GM13977 (cell line): ENCODE results near the gene SRPK3.

Experiments used
- DNase-seq: peaks from one replicate; pipeline ENCODE4 v3.0.0; 2012; ENCODE audit warnings: low spot score
- in situ Hi-C: fragments of 300-500 bp; cut with MboI; formaldehyde crosslinking; loops from one replicate; pipeline ENCODE4 v1.12.0; 2022; ENCODE audit warnings: low sequenced_read_pairs, low pct_unique_long_range_greater_than_20kb, mixed read lengths, inconsistent platforms; ENCODE audit not compliant: unreplicated experiment
- TF ChIP-seq, protein P1 (sequence below): IDR thresholded peaks from 2 replicates; pipeline ENCODE4 v1.5.1; 2012; ENCODE audit warnings: mild to moderate bottlenecking, control low read depth; ENCODE audit not compliant: insufficient read depth; ENCODE audit errors: extremely low read depth, missing control alignments

The SRPK3 gene

DNA sequence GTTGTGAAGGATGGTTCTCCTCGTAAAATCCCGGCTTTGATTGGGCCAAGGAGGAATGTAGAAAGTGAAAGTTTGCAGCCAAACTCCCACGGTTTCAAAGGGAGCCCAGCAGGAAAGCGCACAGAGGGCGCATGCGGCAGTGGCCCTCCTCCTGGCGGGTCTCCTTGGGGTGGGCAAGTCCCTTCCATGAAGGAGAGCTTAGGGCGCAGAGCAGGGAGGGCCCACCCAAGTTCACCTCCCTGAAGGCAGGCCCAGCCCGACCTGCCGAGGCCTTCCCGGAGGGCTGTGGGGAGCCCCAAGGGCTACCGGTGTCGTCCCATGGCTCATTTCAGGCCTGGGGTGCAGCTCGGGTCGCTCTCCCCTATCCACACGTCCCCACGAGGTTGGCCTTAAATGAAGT is 47.5 kb downstream of the SRPK3 start:
- in situ Hi-C loops: no loop called here
- TF ChIP-seq, protein P1, sequence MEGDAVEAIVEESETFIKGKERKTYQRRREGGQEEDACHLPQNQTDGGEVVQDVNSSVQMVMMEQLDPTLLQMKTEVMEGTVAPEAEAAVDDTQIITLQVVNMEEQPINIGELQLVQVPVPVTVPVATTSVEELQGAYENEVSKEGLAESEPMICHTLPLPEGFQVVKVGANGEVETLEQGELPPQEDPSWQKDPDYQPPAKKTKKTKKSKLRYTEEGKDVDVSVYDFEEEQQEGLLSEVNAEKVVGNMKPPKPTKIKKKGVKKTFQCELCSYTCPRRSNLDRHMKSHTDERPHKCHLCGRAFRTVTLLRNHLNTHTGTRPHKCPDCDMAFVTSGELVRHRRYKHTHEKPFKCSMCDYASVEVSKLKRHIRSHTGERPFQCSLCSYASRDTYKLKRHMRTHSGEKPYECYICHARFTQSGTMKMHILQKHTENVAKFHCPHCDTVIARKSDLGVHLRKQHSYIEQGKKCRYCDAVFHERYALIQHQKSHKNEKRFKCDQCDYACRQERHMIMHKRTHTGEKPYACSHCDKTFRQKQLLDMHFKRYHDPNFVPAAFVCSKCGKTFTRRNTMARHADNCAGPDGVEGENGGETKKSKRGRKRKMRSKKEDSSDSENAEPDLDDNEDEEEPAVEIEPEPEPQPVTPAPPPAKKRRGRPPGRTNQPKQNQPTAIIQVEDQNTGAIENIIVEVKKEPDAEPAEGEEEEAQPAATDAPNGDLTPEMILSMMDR: no peak
- peak; percentile 22 for DNase-seq

GRCh38 chrX:153828723-153829548 is 48.1 kb downstream of the SRPK3 start:
- DNase-seq: peak; percentile 19
- TF ChIP-seq, protein P1: no peak
- in situ Hi-C loops: no loop called here

GRCh38 chrX:153829549-153829798 is 48.6 kb downstream of the SRPK3 start:
- DNase-seq: no peak
- TF ChIP-seq, protein P1: no peak
- in situ Hi-C loops: no loop called here

- TF ChIP-seq, protein P1: no peak
- DNase-seq: peak; percentile 28
- in situ Hi-C loops: no loop called here
Measured at GRCh38 chrX:153829799-153830639, 49.2 kb downstream of the SRPK3 start, which contains the start of gene PDZD4. Gene PDZD4, minus strand, starts transcription at chrX:153830544. Its CDS starts 246 bp downstream, at chrX:153830298.

DNA sequence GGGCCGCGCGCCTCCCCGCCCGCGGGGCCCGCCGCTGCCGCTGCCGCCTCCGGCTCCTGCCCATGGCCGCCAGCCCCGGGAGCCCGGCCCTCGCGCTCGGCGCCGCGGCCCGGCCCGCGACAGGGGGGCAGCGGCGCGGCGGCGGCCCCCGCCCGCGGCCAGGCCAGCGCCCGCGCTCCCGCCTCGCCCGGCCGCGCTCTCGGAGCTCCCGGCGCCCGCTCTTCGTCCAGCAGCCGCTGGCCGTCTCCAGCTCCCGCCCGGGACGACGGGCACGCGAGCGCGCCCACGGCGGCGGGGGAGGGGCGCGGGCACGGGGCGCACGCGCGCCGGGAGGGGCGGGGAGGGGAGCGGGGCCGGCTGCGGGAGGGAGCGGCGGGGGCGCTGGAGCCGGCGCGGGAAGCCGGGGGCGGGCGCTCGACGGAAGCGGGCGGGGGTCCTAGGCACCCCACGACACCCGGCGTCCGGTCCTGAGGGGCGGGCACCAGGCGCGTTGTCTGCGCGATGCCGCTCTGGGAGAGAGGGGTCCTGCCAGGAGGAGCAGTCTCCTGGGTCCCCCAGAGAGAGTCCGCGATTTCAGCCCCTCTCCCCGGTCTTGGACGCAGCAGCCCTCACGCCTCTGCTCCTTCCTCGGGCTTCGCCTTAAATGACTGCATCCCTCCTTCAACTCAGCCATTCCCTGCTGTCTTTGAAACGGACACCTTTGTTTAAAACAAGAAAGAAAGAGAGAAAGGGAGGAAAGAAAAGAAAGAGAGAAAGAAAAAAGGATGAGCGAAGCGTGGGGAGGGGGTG is 50.0 kb downstream of the SRPK3 start:
- in situ Hi-C loops: no loop called here
- TF ChIP-seq, protein P1: no peak
- DNase-seq: peak; percentile 28

GRCh38 chrX:153831429-153832150 is 50.7 kb downstream of the SRPK3 start:
- peak; percentile 14 for DNase-seq
- TF ChIP-seq, protein P1: no peak
- in situ Hi-C loops: no loop called here
